DND-41 (cell line): Measurements from ENCODE around the gene SIGMAR1.

Source experiments
- ATAC-seq: fragments of 200-7000 bp; cut with Tn5 transposase; 3 replicates; pipeline ENCODE4 v1.9.1; 2021; ENCODE audit warnings: low read depth; ENCODE audit not compliant: insufficient read depth
- DNase-seq: peaks from one replicate; pipeline ENCODE4 v3.0.0-alpha.2; 2020
- H2AFZ ChIP-seq: 2 replicates; pipeline ENCODE4 v1.6.0; 2012; ENCODE audit warnings: low read depth, low read length
- H3K27ac ChIP-seq: 2 replicates; pipeline ENCODE4 v1.5.1; 2012; ENCODE audit warnings: low read length, inconsistent platforms
- H3K27me3 ChIP-seq: fragments of 200-600 bp; sonication (generic); 2 replicates; pipeline ENCODE4 v1.6.0; 2012; ENCODE audit warnings: low read length, mild to moderate bottlenecking, inconsistent platforms; ENCODE audit not compliant: insufficient read depth, poor library complexity
- H3K36me3 ChIP-seq: 2 replicates; pipeline ENCODE4 v1.5.1; 2012; ENCODE audit warnings: low read length, inconsistent platforms; ENCODE audit not compliant: insufficient read depth
- H3K4me1 ChIP-seq: 2 replicates; pipeline ENCODE4 v1.5.1; 2012; ENCODE audit warnings: mild to moderate bottlenecking, low read length; ENCODE audit not compliant: insufficient read depth
- H3K4me2 ChIP-seq: 2 replicates; pipeline ENCODE4 v1.6.0; 2012; ENCODE audit warnings: mild to moderate bottlenecking, moderate library complexity, low read length, inconsistent platforms; ENCODE audit not compliant: insufficient read depth
- H3K4me3 ChIP-seq, 2 experiments: fragments of 200-600 bp in 1 of 2; shearing (Covaris generic) in 1 of 2; 2 replicates each; pipeline ENCODE4 v1.5.1; 2012 to 2016; ENCODE audit warnings: inconsistent platforms in 2 of 2, low read length in 2 of 2, mild to moderate bottlenecking in 2 of 2, low read depth in 1 of 2, moderate library complexity in 1 of 2
- H3K79me2 ChIP-seq: 2 replicates; pipeline ENCODE4 v1.6.0; 2012; ENCODE audit warnings: low read length, inconsistent platforms; ENCODE audit not compliant: insufficient read depth
- H3K9ac ChIP-seq: 2 replicates; pipeline ENCODE4 v1.6.0; 2012; ENCODE audit warnings: low read depth, mild to moderate bottlenecking, inconsistent platforms, low read length, moderate library complexity
- H3K9me3 ChIP-seq: 2 replicates; pipeline ENCODE4 v1.5.1; 2012; ENCODE audit warnings: low read length, moderate library complexity, mild to moderate bottlenecking, inconsistent platforms; ENCODE audit not compliant: insufficient read depth, severe bottlenecking
- H4K20me1 ChIP-seq: 2 replicates; pipeline ENCODE4 v1.6.0; 2012; ENCODE audit warnings: low read length; ENCODE audit not compliant: insufficient read depth
- EZH2 ChIP-seq: IDR thresholded peaks from 3 replicates; pipeline ENCODE4 v1.6.1; 2012; ENCODE audit warnings: borderline replicate concordance, low read depth, mild to moderate bottlenecking, moderate library complexity, low read length, inconsistent platforms; ENCODE audit not compliant: severe bottlenecking
- TF ChIP-seq, protein P1 (sequence below): IDR thresholded peaks from 2 replicates; pipeline ENCODE4 v1.5.1; 2012; ENCODE audit warnings: borderline replicate concordance, low read length, moderate library complexity, mild to moderate bottlenecking; ENCODE audit not compliant: poor library complexity, severe bottlenecking; ENCODE audit errors: extremely low read depth

Gene SIGMAR1

DNA sequence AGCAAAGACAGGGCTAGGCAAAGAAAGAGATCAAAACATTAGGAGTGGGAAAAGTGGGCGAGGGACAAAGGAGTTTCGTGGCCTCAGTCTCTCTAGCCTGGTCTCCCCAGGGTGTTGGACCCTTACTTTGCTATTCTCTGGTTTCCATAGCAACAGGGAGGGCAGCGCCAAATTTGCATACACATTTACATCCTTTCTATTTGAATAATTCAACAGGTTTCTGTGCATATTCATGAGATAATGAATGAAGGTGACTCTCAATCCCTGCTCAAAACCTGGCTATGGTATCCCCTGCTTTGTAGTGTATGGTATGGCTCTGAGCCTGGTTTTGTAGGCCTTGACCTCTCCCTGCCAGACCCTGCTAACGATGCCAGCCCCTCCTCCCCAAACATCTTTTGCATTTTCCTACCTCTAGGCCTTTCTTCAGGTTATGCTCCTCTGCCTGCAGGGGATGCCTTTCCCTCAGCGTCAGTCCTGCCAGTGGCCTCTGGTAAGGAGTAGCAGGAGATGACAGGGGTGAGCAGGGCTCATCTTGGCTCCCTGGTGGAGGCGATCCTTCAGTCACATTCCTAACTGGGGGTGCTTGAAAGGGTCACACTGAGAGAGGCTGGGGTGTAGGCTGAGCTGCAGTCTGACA lies 35.5 kb downstream of the SIGMAR1 start:
- no peak for ATAC-seq
- H3K36me3 ChIP-seq = no peaks in the 10 kb centered on the region
- H4K20me1 ChIP-seq = no peaks in the 10 kb centered on the region; the same call in 1 of the 2 replicates
- H3K79me2 ChIP-seq = no peaks in the 10 kb centered on the region
- H2AFZ ChIP-seq = no peak overlapping the region
- H3K27ac ChIP-seq = no peak overlapping the region
- H3K4me3 ChIP-seq = no peak overlapping the region
- no peak for TF ChIP-seq EZH2
- TF ChIP-seq, protein P1, sequence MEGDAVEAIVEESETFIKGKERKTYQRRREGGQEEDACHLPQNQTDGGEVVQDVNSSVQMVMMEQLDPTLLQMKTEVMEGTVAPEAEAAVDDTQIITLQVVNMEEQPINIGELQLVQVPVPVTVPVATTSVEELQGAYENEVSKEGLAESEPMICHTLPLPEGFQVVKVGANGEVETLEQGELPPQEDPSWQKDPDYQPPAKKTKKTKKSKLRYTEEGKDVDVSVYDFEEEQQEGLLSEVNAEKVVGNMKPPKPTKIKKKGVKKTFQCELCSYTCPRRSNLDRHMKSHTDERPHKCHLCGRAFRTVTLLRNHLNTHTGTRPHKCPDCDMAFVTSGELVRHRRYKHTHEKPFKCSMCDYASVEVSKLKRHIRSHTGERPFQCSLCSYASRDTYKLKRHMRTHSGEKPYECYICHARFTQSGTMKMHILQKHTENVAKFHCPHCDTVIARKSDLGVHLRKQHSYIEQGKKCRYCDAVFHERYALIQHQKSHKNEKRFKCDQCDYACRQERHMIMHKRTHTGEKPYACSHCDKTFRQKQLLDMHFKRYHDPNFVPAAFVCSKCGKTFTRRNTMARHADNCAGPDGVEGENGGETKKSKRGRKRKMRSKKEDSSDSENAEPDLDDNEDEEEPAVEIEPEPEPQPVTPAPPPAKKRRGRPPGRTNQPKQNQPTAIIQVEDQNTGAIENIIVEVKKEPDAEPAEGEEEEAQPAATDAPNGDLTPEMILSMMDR = no peak
- no peaks in the 10 kb centered on the region for H3K27me3 ChIP-seq
- no peak overlapping the region for H3K9ac ChIP-seq
- no peak overlapping the region for H3K4me2 ChIP-seq
- DNase-seq = no peak
- no peaks in the 10 kb centered on the region for H3K4me1 ChIP-seq
- no peaks in the 10 kb centered on the region for H3K9me3 ChIP-seq

DNA sequence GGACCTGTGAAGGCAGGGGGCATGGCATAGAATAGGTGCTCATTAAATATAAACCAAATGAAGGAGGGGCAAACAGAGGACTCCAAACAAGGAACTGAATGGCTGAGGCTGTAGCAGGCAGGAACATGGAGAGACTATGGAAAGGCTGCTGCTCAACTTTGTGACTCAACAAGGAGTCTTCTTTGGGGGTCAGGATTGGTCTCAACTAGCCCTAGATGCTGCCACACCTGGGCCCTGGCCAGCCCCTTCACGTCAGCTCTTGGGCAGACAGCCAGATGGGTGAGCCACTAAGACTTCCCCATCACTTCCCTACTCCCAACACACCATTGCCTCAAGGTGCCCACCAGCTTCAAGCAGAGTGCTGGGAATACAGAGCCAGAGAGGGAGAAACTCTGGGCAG lies 36.7 kb downstream of the SIGMAR1 start:
- no peak overlapping the region for H3K4me3 ChIP-seq
- no peak overlapping the region for H3K4me2 ChIP-seq
- no peaks in the 10 kb centered on the region for H3K79me2 ChIP-seq
- no peak overlapping the region for H3K9ac ChIP-seq
- no peaks in the 10 kb centered on the region for H3K36me3 ChIP-seq
- TF ChIP-seq, protein P1 = no peak
- TF ChIP-seq EZH2 = no peak
- H4K20me1 ChIP-seq = no peaks in the 10 kb centered on the region; the same call in 1 of the 2 replicates
- H2AFZ ChIP-seq = no peak overlapping the region
- no peaks in the 10 kb centered on the region for H3K27me3 ChIP-seq
- no peak for ATAC-seq
- DNase-seq = no peak
- no peaks in the 10 kb centered on the region for H3K9me3 ChIP-seq
- no peaks in the 10 kb centered on the region for H3K4me1 ChIP-seq
- no peak overlapping the region for H3K27ac ChIP-seq

DNA sequence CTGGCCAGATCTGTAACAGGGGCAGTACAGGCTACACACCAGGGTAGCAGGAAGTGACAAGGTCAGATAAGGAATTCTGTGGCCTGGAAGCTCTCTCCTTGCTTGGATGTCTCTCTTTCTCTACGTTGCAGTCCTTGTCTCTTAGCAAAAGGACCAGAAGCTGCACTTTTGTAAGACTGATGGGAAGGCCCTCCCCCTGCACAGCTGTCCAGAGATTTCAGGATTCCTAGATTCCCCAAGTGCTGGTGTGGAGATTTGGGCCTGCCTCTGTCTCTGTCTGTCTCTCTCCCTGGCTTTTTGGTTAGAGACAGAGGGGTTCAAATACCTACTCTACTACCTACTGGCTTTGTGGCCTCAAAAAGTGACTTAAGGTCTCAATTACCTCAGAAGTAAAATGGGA lies 38.0 kb downstream of the SIGMAR1 start:
- Histone ChIP-seq H2AFZ (no peak overlapping the region), H3K4me2 (no peak overlapping the region), H3K27me3 (peaks cover 1% of the 10 kb centered on the region), H3K9me3 (no peaks in the 10 kb centered on the region), H3K4me1 (no peaks in the 10 kb centered on the region), H3K36me3 (no peaks in the 10 kb centered on the region), H3K27ac (no peak overlapping the region), H3K79me2 (no peaks in the 10 kb centered on the region), H4K20me1 (no peaks in the 10 kb centered on the region; the same call in 1 of the 2 replicates), H3K4me3 (no peak overlapping the region), H3K9ac (no peak overlapping the region)
- TF ChIP-seq EZH2 = no peak
- TF ChIP-seq, protein P1 = no peak
- no peak for ATAC-seq
- DNase-seq = no peak

DNA sequence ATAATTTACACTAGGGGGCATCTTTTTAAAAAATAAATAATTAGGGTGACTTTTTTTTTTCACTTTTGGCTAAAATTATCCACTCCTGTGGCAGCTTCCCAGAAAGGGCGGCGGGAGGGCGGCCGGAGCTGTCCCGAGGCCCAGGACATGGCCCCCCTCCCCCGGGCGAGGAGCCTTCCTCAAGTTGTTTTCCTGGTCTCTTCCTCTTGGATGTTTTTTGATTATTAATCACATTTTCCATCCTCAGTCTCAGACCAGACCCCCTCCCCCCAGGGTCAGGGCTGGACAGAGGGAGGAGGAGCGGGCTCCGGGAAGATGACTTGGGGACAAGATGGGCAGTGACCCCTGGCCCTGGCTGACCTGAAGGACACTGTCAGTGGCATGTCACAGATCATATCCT lies 43.4 kb downstream of the SIGMAR1 start:
- peaks cover 18% of the 10 kb centered on the region for H3K27me3 ChIP-seq
- no peaks in the 10 kb centered on the region for H3K9me3 ChIP-seq
- no peak overlapping the region for H3K27ac ChIP-seq
- no peaks in the 10 kb centered on the region for H4K20me1 ChIP-seq
- no peaks in the 10 kb centered on the region for H3K79me2 ChIP-seq
- H3K36me3 ChIP-seq = no peaks in the 10 kb centered on the region
- no peak for TF ChIP-seq EZH2
- TF ChIP-seq, protein P1 = no peak
- DNase-seq (no peak), ATAC-seq (no peak)
- no peak overlapping the region for H3K9ac ChIP-seq
- H3K4me2 ChIP-seq = no peak overlapping the region
- no peak overlapping the region for H2AFZ ChIP-seq
- no peak overlapping the region for H3K4me3 ChIP-seq
- H3K4me1 ChIP-seq = no peaks in the 10 kb centered on the region
